HG03558 (cell line): ENCODE data around the gene GALNT10.

Experiments used
- ATAC-seq: cut with Tn5 transposase; IDR thresholded peaks from one replicate; pipeline ENCODE4 v1.9.1; 2021; ENCODE audit warnings: moderate number of reproducible peaks; ENCODE audit not compliant: unreplicated experiment; ENCODE audit errors: extremely low read depth

The GALNT10 gene

DNA sequence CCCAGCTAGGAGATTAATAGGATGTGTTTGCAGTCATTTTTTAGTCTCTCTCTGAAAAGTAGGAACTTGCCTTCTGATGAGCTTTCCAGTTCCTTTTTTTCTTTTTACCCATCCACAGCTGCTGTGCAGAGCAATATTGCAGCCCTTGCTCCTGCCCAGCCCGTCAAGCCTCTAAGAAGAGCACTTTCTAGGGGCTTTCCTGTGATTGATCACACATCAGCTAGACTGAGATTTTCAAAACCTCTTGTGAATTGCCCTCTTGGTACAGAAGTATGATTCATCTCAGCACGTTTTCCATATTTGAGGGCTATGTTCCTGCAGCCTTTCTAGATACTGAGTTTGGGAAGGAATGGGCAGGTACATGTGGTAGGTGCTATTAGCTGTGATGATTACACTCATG is 93.9 kb downstream of the GALNT10 start:
- ATAC-seq: peak; percentile 92

DNA sequence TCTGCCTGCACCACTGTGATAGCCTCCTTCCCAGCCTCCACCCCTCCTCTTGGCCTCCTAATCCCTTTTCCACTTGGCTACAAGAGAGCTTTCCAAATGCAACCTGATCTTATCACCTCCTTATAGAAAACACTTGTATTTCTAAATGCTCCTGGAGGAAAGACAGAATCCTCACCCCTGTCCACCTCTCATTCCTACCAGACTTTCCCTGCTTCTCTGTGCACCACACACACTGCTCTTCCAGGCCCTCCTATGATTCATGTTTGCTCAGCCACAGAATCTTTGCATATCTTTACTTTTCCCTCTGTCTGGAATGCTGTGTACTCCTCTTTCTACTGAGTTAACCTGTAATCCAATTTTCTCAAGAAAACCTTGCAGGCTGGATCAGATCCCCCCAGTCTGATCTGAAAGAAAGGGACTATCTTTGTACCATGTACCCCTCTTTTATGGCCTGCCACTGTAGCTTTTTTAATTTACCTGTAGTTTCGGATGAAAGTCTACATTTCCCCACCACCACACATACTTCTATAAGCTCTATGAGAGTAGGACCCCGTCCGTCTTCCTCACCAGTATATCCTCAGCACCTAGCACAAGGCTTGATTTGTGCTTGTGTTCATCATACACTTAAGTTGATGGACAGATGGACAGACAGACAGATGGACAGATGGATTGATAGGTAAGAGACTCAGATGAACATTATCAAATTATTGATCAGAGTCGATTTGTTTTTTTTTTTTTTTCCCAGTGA is 95.3 kb downstream of the GALNT10 start:
- no peak for ATAC-seq

DNA sequence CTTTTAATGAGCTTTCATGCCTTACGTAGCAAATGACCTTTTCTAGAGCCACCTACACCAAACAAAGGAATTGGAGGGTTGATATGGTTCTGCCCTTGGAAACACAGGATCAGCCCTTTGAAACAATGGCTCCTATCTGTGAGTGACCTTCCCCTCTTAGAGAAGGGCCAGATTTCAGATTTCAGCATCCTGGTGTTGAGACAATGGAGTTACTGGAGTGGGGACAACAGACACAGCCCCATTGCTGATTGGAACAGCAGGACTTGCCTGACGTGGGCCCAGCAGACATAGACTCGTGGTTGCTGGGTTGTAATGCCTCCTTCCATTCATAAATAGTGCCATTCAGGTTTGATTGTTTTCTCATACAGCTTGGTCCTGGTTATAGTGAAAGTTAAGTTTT is 96.0 kb downstream of the GALNT10 start:
- ATAC-seq: no peak

DNA sequence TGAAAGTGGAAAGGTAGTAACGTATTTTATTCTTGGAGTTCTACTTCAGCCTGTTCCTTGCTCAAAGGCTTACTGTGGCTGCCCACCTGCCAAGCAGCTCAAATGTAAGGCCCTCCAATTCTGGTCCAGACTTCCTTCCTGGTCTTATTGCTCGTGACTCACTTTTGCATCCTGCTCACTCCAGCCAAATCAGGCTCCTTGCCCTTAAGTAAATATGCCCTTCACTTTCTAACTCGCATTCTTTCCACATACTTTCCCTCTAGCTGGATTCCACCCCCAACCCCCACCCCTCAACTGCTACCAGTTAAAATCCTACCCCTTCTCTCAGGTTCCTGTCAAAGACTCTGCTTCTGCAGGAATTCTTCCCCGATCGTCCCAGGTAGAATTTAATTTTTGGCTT is 96.6 kb downstream of the GALNT10 start:
- ATAC-seq: no peak

DNA sequence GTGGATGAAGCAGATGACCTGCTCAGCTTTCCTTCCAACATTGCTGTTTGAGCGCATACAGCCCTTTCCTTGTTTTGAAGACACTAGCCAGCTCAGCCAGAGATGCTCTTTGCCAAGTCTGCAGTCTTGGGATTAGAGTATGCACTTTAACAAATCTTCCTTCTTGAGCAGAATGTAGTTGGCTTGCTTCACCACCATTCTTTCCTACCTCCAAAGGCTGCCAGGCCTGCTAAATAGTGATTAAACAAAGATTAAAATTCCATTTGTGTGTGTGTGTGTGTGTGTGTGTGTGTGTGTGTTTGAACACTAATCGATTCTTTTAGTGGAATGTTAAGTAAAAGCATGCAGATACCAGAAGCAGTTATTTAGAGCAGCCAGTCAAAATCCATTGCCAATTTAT is 97.6 kb downstream of the GALNT10 start:
- ATAC-seq: no peak

DNA sequence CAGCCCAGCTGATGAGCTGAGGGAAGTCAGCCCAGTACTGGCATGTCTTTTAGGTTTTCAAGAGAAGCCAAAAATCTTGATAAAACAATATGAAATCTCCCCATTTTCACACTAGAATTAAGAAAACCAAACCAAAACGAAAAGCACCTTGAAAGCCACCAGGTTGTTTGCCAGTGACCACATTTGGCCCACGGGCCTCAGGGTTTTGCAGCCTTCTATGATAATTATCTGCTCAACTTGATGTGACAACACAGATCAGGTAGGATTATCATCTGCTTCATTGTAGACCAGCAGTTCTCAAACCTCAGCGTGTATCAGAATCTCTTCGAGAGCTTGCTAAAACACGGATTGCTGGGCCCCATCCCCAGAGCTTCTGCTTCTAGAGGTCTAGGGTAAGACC is 101.4 kb downstream of the GALNT10 start:
- ATAC-seq: no peak

DNA sequence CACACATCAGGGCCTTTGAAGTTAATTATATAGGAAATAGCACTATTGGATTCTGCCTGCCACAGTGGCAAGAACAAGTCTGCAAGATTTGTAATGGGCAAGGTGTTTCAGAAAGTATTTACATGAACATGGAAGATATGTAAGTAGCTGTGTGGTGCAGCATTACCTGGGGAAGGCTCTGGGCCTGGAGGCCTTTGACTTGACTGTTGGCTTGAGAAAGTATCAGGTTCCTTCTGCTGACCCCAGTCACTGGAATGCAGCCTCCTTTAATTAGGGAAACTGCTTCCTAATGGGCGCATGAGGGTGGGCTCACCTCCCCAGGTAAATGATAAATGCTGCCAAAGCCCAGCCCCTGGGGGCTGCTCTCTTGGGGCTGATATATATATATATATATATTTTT is 102.7 kb downstream of the GALNT10 start:
- no peak for ATAC-seq

DNA sequence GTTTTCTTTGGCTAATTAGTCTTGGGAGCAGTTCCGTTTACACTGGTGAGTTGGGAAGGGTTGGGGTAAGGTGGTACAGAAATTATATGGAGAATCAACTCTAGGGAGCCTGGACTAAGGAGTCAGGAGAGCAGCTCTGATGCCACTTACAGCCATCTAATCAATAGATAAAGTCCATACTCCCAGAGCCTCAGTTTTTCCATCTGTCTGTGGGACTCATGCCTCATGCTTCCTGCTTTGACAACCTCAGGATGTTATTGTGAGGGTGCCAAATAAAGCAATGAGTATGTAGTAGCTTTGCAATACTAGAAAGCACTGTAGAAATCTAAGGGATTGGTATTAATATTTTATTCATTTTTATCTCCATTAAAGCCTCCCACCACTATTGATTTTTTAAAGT is 105.0 kb downstream of the GALNT10 start:
- no peak for ATAC-seq

DNA sequence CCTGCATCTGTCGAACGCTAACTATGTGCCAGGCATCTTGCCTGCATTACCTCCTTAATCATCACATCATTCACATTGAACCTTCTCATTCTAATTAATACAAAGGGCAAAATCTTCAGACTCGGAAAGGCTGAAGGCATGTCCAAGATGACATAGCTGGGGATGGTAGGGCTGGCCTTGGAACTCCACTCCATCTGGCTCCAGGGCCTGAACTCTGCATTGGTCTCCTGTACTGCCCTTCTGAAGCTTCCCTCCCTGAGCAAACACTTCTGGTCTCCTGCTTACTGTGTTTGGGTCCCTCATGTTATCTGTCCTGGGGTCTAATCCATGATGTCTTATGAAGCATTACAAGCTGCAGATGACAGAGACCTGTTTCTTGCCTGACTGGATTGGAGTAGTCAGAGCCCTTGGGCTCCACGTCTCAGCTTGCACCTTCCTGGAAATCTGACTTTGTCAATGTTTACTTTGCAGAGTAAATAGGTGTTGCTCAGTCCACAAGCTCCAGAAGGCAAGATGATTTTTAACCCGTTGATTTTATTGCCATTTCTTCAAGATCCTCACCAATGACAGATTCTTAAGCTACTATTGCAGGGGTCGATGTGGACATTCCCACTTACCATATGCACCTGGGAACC is 106.1 kb downstream of the GALNT10 start:
- no peak for ATAC-seq

DNA sequence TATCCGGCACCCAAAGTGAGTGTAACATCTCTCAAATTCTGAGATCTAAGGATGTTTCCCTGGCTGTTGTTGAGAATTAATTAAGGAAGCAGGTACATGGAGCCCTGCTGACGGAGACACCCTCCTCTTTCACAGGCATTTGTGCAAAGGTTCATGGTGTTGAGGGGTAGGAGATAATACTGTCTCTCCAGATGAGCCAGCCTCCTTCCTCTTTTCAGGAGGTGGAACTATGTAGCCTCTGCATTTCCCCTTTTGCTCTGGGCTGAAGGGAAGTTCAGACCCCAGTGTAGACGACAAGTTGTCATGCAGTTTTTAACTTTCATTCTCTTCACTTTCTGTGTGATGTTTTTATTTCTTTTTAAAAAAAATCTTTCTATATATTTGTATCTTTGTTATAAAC is 107.5 kb downstream of the GALNT10 start:
- ATAC-seq: no peak

DNA sequence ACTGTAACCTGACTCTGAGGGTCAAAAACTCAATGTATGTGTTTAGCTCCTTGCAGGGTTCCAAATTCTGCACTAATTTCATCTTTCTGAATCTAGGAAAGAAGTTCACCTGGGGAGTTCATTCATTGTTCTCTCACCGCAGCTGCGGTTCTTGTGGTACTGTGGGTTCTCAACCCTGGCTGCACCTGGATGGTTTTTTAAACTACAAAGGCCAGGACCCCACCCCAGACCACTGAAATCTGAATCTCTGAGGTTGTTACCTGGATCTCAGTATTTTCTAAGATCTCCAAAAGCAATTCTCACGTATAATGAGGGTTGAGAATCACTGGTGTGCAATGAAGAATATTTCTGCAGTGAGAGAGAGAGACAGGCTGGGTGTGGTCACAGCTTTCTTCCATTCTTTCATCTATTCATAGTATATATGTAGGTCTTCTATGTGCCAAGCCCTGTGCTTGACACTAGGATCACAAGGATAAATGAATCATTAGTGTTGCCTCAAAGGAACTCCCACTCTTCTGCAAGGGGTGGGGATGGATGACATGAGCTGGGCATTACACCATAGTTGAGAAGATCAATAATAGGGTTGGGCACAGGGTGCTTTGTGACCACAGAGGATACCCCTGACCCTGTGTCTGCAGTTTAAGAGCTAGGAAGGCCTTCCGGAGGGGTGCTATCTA is 109.8 kb downstream of the GALNT10 start:
- ATAC-seq: no peak

DNA sequence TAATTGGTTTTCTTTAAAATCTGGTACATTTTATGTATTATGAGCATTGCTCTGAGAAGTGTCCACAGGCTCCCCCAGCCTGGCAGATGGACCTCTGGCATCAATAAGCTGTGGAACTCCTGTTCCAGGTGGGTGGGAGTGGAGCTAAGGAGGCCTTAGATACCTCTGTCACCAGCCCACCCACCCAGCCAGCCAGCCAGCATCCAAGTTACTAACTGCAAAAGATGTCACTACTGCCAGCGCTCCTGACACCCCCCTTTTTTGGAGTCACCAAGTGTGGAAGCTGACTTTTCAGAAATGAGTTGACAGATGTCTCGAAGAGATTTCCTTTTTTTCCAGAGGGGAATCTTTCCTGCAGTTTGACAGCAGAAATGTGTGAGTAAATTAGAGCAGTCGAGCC is 111.2 kb downstream of the GALNT10 start:
- no peak for ATAC-seq

DNA sequence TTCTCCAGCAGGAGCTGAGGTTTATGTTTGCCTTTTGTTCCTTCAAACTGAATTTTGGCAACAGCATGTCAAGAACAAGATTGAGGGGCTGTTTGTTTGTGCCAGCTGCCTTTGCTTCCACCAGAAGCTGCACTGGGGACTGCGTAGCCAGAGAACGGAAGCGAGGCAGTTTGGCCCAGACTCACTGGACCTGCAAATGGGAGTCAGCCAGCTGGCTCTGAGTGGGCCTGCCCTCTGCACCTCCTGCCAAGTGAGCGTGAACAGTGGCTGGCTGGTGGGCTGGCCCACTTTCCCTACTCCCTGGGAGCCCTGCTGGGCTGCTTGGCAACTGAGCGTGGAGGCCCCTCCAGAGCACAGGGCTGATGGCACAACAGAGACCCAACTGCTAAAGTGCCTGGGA is 111.6 kb downstream of the GALNT10 start:
- no peak for ATAC-seq

DNA sequence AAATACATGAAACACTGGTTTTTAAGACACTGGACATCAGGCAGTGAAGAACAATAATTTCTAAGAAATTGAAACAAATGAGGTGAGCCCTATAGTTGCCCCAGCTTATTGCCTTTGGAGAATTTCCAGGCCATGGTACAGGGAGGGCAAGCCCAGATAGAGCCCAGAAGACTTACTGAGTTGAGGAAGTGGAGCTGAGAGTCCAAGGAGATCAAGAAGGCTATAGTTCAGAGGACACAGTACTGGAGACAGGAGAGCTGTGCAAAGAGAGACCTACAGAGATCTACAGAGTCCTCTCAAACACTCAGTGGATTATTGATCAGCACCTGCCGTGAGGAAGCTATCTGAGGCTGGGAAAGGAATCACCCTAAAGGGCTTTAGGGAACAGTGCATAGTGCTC is 112.6 kb downstream of the GALNT10 start:
- ATAC-seq: no peak

DNA sequence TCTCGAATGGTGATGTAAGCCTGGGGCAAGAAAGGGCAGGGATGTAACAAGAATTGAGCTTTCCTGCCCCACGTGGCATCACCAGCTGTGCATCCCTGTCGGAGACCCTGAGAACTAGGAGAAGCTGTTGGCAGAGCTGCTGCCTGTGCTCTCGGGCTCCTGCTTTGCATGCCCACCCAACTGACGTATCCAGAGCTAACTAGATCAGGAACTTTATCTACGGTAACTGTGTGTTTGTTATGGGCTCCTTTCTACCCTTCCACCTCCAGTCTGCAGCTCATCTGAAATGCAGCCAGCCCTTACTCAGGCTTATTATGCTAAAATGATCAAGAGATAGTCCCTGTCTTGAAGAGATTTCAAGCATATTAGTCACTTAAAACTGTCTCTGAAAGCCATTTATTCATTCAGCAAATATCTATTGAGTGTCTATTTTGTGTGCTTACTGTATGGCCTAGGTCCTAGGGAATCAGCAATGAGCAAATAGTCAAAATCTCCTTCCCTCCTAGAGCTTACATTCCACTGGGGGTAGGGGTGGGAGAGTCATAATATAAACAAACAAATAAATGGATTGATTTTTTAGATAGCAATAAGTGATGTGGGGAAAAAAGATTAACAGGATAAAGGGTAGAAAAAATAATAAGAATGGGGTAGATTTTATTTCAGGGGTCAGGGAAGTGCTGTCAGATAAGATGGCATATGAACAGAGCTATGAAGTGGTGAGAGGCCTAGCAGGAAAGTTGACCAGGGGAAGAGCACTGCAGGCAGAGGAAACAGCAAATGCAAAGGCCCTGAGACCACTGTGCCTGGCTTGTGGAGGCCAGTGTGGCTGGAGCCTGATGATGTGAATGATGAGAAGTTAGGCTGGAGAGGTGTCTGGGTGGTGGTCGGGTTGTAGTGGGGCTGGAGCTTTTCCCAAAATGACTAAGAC is 118.2 kb downstream of the GALNT10 start:
- ATAC-seq: no peak

DNA sequence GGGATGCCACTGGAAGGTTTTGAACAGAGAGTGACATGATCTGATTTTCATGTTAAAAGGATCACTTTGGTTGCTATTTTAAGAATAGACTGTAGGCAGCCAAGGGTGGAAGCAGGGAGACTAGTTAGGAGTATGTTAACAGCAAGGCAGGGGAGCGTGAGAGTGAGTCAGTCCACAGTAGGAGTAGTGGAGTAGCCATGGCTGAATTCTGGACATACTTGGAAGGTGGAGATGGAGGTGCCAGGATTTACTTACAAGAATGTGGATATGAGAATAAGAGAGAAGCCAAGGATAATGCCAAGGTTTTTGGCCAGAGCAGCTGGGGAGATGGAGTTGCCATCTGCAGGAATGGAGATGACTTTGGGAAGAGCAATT is 118.8 kb downstream of the GALNT10 start:
- ATAC-seq: no peak

DNA sequence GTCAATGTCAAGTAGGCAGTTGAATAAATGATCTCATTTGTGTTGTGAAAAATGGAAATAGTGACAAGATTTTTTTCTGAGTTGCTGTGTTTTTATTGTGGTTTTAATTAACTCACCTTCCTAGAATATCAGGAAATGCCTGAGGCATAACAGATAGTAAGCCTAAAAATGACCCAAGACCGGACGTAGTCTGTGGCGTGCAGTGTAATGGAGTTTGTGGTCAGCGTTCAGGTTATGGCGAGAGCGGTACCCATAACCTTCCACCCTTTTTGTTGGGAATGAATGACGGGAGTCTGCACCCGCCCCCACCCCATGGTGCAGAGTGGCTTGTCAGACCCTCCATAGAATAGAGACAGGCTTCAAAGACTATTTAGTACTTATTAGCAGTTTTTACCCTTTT is 119.3 kb downstream of the GALNT10 start:
- ATAC-seq: no peak

DNA sequence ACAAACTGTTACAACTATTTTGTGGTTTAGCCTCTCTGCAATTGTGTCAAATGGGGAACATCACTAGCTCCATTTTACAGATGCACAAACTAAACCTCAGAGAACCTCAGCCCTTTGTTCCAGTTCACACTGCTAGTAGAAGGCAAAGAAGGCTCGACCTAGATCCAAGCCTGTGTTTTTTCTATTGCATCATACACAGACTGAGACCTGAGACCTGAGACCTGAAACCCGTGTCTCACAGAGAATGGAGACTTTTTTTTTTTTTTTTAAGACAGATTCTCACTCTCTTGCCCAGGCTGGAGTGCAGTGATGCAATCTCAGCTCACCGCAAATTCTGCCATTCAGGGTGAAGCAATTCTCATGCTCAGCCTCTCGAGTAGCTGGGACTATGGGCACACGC is 120.8 kb downstream of the GALNT10 start:
- no peak for ATAC-seq

DNA sequence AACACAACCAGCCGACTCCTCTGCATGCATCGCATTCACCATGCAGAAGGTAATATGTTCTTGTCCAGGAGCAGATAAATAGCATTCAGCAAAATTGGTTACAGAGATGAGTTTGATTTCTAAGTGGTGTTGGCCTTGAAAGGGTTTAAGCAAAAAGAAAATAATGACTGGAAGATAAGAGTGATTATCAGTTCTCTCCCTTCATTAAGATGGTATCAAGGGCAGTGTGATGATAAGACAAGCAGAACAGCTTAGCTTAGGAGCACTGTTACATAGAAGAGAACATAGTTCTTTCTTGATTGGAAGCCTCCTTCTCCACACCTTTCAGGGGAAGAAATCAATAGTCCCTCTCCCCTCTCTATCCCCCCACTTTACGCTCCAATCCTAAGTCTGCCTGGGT is 121.5 kb downstream of the GALNT10 start:
- ATAC-seq: no peak

DNA sequence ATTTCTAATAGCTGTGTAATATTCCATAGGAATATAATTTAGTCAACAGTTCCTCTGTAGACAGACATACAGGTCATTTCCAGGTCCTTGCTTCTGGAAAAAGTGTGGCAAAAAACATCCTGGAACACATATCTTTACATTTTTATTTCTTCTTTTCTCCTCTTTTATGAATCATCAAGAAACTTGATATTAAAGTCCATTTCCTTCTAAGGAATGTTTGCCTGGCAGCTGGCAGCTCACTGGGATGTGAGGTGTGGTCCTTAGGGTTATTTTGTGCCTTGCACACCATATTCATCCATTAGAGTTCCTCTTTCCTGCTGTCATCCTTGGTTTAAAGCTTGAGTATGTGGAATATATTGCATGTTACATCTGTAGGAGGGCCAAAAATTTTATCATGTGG is 122.0 kb downstream of the GALNT10 start:
- ATAC-seq: no peak
